Camera-type eye (tissue), 1 donor: ENCODE data around the gene SFXN2. TPM values are rescaled to one million over a fixed set of nuclear protein-coding genes. Genes with fewer than 3 reads are reported as not detected.

ENCODE experiments used
- total RNA-seq: library from RNA; depleted of rRNA; stranded (reverse); fragments of >200 nt; gene quantifications from one replicate; pipeline ENCODE4 v1.2.3, GENCODE V29; 2014

Gene SFXN2, protein sequence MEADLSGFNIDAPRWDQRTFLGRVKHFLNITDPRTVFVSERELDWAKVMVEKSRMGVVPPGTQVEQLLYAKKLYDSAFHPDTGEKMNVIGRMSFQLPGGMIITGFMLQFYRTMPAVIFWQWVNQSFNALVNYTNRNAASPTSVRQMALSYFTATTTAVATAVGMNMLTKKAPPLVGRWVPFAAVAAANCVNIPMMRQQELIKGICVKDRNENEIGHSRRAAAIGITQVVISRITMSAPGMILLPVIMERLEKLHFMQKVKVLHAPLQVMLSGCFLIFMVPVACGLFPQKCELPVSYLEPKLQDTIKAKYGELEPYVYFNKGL
- total RNA-seq, result 16.8 TPM

DNA sequence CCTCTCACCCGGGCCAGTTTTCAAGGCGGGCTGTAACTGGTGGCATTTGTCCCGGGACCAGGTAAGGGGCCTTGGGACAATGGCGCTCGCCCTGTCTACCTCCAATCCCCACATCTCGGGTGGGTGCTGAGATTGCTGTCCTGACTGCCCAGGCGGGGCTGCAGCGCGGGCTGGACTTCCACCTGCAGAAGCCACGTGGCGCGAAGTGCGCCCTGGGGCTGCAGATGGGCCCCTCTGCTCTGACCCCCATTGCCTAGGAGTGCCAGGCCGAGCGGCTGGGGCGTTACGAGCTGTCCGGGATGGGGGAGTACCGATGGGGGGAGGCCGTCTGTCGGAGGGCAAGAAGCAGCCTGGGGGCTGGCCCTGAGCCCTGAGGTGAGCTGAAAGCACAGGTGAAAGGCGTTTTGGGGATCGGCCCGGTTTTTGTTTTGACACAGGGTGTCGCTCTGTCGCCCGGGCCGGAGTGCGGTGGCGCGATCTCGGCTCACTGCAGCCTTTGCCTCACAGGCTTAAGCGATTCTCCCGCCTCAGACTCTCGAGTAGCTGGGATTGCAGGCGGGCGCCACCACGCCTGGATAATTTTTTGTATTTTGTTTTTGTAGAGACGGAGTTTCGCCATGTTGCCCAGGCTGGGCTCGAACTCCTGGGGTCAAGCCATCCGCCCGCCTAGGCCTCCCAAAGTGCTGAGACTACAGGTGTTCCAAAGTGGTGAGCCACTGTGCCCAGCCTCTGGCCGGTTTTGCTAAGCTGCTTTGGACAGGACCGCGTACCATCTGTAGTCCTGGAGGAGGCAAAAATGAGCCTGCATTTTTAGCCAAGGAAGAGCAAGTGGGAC is at the start of gene SFXN2:
SFXN2 (plus strand) TSS at position 16 of the 835 bp plus-strand sequence. CDS start 12,001 bp downstream, outside the sequence.

DNA sequence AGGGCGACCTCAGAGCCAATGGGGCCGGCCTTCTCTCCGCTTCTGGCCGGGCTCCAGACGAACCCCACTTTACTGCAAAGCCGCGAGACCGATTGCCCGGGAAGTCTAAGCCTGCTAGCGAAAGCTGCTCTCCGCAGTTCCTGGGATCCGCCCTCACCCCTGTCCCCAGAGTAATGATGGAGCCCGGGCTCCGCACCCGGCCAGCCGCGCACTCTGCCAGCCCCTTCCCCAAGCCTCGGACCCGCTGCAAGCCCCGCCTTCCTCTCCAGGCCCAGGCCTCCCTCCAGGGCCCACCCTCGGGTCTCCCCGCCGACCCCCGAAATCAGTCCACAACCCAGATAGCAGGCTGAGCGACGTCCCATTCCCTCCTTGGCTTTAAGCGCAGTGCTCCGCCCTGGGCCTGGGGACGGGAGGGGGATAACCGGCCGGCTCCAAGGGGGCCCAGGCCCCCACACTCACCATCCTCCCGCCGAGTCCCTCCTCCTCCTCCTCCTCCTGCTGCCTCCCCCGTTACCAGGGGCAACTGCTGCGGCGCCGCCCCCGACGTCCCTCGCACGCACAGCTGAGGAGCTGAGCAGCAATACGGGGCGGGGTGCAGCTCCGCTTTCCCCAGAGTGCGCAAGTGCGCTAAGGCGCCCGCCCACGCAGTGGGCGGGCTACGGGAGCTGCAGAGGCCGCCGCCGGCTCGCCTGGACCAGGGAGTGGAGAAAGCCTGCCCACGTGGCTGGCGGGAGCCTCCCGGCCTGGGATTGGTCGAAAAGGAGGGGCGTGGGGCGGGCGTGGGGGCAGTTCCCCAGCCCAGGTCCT is 419 bp upstream of the SFXN2 start, which contains the start of gene ARL3:
ARL3 (minus strand) TSS at position 584 of the 807 bp plus-strand sequence; CDS start at position 462, 122 bp downstream.

DNA sequence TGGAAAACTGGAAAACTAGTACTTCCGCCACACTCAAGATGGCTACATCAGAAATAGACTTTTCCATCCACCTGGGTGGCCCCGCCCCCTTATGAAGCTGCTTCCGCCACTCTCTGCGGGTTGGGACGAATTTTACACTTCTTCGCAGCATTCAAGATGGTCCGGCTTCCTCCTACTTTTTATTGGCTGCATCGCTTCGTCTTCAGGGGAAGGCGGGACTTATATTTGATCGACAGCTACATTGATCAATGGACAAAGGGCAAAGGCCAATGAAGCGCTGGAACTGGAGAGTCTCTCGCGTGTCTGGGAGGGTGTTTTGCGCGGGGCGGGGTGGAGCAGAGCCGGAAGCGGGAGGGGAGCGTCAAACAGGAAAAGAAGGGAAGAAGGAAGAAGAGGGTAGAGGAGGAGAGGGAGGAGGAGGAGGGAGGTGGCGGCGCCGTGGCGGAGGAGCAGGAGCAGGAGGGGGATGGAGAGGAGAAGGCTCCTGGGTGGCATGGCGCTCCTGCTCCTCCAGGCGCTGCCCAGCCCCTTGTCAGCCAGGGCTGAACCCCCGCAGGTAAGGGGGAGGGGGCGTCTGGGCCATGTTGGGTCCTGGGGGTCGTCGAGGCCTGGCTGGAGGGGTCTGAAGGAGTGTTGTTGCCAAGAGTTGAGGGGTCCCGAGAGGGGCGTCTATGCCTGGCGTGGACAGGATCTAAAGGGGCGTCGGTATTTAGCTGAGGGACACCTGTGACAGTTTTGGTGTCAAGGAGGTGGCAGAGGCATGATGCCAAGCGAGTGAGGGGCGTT is 29.3 kb downstream of the SFXN2 start, which contains the start of gene WBP1L:
WBP1L (plus strand) TSS at position 361 of the 786 bp plus-strand sequence; CDS start at position 467, 106 bp downstream.

Other genes starting within 250 kb of the SFXN2 start
- 99.1 TPM for gene ACTR1A, start 211.9 kb upstream of the SFXN2 start, total RNA-seq
- 11.4 TPM for gene SUFU, start 210.7 kb upstream of the SFXN2 start, total RNA-seq
- gene TRIM8, start 70.2 kb upstream of the SFXN2 start, total RNA-seq, result 105 TPM
- gene ARL3, start 239 bp upstream of the SFXN2 start, total RNA-seq, result 21.6 TPM
- gene WBP1L, start 29.3 kb downstream of the SFXN2 start, total RNA-seq, result 80.5 TPM
- gene CYP17A1, start 122.8 kb downstream of the SFXN2 start, total RNA-seq, result 0.33 TPM
- 49.5 TPM for gene BORCS7, start 139.6 kb downstream of the SFXN2 start, total RNA-seq
- 15.9 TPM for gene AS3MT, start 154.8 kb downstream of the SFXN2 start, total RNA-seq
- gene CNNM2, start 203.7 kb downstream of the SFXN2 start, total RNA-seq, result 29.4 TPM